Stimulated activated CD8-positive, alpha-beta memory T cell treated with anti-CD3 and anti-CD28 coated beads, Interleukin-12 subunit alpha, Interleukin-12 subunit beta, amount 100 ng/mL, for 24 hours (primary cell): Measurements from ENCODE around the gene LRRC57.

ENCODE experiments used
- DNase-seq: peaks from one replicate; pipeline ENCODE4 v3.0.0-alpha.2; 2020; ENCODE audit errors: extremely low read depth

Gene LRRC57

DNA sequence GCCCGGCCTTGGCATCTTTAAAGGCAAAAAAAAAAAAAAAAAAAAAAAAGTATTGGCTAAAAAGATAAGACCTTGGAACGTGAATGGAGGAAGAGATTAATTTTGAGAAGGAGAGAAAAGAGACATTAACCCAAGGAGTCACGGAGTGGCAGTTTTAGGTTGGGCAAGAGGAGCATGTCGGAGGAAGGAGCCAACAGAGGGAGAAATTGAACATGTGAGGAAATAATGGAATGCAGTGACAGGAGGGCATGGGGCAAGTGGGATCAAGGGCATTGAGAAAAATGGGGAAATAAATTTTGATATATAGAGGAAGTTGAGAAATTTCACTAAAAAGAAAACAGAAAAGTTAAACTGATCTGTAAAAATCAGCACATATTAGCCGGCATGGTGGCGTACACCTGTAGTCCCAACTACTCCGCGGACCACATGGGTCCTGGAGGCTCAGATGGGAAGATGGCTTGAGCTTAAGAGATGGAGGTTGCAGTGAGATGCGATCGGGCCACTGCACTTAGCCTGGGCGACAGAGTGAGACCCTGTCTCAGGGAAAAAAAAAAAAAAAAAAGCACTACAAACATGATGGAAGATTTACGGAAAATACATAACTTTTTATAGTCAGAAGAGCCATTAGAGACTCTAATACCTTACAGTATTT lies 1.3 kb upstream of the LRRC57 start:
- no peak for DNase-seq

DNA sequence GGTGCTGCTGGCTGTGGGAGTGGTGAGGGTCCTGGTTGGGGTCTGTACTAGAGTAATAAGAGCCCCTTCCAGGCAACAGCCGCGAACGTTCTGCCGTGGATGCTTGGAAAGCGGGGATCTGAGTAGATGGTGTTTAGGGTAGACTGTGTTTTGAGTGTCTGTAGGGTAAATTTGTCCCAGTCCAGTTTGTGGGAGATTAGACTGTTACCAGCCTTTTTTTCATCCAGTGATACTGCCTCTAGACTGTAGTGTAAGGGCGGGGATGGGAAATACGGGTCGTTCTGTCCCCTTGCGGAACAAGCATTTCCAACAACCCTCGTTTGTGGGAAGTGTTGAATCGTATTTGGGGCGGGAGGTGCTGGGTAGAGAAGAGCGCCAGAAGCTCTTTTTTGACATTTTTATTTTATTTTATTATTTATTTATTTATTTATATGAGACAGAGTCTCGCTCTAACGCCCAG lies 469 bp upstream of the LRRC57 start:
- DNase-seq: no peak

DNA sequence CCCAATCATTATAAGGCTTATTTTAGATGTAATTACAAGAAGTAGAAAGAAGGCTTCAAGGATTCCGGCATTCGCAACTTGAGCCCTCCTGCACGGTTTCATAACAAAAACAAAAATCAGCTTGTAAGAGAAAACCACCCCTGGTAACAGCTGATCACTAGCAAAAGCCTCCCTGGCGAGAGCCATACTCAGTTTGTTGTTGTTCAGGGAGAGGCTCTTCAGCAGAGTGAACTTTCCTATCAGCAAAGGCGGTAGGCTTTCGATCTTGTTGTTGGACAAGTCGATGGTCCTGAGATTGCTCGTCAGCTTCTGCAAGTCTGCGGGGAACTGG lies 710 bp downstream of the LRRC57 start:
- no peak for DNase-seq

DNA sequence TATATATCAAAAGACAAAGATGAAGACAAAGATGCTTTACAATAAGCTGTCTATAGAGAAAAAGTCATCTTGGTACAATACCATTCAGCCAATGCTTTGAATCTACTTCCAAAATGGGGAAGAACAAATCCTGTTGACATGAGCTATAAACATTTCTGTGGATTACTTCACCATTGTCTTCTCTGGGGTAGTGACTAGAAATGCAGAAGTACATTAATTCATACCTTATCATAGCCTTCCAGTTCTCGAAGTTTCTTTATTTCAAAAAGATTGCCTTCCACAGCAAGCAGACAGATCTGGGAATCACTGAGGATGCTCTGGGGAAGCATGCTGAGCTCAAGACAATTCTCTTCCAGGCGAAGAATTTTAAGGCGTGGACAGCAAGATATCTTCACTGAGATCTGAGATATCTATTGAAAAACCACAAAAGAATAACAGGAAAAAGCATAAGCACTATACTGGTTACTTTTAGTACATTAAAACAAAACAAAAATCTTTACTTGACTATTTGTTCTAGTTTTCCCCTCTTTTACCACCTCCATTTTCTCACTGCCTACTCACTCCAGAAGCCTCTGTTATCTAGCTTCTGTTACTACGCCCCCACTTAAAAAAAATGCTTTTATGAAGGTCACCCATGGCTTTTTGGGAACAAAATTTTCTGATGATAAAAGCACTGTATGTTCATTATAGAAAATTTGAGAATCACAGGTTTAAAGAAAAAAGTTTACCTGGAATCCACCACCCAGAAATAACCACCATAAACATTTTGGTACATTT lies 3.6 kb downstream of the LRRC57 start:
- DNase-seq: no peak

DNA sequence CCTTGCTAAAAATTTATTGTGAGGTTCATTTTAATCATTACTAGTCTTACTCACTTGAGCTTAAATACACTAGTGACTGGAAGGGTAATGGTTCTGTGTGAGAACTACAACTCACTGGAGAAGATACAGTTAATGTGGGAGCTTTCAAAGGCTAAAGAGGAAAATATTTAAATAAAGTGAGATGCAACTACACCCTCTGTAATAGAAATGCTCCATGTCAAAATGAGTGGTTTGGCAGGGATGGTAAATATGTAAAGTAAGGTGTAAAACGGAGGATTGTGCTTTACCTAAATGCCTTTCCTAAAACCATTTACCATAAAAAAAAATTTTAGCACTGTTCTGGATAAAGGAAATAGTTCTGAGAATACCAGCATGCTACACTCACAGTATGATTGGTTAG lies 15.3 kb downstream of the LRRC57 start:
- DNase-seq: no peak

DNA sequence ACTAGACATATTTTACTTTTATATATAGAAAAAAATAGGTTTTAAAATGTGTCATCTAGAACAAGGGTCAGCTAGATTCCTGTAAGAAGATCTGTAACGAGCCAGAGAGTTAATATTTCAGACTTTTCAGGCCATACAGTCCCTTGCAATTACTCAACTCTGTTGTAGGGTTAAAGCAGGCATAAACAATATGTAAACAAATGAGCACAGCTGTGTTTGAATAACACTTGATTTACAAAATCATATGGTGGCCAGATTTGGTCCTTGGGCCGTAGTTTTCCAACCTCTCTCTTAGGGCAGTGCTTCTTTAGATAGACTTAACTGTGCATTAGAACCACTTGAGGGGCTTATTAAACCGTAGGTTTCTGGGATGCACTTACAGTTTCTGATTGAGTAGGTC lies 19.6 kb downstream of the LRRC57 start:
- no peak for DNase-seq

DNA sequence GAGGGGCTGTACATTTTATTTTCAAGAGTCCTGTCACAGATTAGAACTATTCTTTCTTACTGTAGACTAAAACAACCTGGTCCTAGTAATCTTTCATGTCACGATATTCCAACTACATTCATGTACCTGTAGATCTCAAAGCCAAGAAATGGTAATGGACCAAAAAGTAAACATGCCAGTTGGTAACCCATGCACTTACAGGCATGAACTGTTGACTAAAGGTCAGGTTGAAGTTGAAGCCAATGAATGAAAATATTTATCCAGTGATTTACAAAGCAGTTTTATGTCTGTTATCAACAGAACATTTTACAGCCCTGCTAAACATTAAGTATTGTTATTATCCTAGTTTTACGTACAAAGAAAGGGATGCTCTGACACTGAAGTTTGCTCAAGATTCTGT lies 25.3 kb downstream of the LRRC57 start:
- no peak for DNase-seq

DNA sequence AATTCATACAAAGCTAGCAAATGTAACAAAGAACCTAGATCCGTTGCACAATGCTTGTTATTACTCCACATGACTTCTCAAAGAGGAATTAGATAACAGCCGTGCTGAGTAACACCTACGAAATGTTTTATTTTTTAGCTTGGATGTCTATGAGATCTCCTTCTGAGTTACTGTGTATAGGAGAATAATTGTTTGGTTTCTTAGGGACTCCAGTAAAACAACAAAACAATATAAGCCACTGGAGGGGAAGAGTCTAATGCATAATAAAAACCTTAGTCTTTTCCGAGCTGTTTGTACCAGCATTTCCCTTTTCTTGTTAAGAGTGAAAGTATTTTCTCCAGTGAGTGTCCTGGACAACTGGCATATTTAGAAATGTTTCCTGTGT lies 37.6 kb downstream of the LRRC57 start:
- no peak for DNase-seq

DNA sequence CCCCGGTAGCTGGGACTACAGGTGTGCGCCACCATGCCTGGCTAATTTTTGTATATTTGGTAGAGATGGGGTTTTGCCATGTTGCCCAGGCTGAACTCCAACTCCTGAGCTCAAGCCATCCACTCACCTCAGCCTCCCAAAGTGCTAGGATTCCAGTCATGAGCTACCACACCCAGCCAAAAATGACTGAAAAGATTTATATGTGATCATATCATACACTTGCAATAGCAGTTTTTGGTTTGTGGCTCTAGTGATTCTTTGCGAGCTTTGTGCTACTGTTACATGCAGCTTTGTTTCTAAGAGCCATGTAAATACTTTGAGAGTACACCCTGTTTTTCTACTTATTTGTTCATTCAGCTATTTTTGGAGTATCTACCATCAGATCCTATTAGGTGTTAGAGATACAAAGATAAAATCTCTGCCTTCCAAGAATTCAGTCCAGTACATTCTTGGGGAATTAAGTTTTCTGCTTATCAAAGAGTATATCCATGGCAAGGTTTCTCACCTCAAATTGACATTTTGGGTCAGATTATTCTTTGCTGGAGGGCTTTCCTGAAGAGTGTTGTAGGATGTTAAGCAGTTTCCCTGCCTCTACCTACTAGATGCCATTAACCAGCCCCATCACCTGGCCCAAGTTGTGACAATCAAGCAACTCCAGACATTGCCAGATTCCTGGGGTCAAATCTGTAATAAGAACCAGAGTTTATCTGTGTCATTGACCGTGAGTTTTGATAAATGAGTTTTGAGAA lies 38.2 kb downstream of the LRRC57 start:
- DNase-seq: no peak

DNA sequence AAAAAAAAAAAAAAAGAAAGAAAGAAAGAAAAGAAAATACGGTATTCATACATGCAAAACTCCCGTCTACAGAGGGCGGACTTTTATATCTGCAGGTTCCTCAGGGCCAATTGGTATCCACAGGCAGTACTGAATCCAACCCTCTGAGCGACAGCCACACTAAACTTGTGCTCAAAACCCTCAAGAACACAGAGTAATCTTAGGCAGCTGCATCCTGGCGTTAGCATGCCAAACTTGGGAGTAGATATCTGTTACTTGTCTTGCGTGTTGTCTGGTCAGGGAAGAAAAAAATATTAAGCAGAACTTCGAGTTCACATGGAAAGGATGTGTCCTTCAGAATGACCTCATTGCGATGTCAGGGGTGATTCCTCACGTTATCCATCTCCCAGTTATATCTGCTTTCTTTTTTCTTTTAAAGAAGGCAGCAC lies 40.3 kb downstream of the LRRC57 start:
- DNase-seq: no peak

DNA sequence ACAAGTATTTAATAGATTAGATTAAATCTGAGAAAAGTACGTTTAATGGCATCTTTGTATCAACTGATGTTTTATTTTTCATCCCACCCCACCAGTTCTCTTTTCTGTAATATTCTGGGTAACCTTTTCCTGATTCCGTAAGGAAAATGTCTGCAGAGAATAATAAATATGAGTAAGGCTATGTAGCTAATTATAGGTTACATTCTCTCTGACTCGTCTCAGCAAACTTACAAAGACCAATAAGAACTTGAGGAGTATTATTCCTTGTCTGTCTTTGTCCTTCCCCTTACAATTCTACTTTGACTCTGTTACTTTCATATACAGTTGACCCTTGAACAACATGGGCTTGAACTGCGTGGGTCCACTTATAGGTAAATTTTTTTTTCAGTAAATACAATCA lies 41.1 kb downstream of the LRRC57 start:
- no peak for DNase-seq

DNA sequence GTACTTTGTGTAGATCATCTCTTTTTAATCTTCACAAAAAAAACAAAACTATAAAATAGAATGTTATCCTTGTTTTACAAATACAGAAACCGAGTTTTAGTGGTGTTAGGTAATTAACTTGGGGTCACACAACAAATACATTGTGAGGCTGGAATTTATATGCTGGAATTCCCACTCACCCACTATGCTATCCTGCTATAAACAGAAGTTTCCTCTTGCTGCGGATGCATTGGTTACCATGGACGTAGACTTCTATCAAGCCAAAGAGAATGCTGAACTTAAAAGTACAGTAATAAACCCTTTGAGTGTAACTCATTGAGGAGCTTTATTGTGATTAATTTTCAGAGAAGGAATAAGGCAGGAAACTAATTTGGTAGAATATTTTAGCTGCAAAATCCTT lies 44.0 kb downstream of the LRRC57 start:
- no peak for DNase-seq

DNA sequence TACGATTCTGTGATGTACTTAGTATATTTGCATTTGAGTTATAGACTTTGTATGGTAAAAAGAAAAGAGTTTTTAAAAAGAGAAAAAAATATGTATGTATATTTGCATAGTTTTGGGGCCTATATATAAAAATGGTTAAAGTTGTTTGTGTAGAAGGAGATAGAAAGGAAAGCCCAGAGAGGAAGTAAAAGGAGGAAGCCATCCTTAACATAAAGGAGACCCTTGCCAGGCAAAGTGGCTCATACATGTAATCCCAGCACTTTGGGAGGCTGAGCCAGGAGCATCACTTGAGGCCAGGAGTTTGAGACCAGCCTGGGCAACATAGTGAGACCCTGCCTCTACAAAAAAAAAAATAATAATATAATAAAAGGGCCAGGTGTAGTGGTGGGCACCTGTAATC lies 44.8 kb downstream of the LRRC57 start:
- DNase-seq: no peak

DNA sequence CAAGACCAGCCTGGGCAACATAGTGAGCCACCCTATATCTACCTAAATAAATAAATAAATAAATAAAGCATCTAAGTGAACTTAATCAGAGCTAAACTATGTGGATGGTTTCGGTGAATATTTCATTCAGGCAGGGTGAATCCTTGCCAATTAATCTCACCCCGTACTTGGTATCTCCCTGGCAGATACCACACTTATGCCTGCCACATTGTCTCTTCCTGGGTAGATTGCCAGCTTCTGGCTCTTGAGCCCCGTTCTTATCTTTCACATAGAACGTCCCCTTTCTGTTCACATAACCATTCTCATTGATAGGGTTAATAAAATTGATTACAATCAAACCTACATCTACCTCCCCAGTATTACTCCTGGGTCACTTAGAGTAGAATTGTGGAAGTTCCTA lies 46.1 kb downstream of the LRRC57 start:
- DNase-seq: no peak

DNA sequence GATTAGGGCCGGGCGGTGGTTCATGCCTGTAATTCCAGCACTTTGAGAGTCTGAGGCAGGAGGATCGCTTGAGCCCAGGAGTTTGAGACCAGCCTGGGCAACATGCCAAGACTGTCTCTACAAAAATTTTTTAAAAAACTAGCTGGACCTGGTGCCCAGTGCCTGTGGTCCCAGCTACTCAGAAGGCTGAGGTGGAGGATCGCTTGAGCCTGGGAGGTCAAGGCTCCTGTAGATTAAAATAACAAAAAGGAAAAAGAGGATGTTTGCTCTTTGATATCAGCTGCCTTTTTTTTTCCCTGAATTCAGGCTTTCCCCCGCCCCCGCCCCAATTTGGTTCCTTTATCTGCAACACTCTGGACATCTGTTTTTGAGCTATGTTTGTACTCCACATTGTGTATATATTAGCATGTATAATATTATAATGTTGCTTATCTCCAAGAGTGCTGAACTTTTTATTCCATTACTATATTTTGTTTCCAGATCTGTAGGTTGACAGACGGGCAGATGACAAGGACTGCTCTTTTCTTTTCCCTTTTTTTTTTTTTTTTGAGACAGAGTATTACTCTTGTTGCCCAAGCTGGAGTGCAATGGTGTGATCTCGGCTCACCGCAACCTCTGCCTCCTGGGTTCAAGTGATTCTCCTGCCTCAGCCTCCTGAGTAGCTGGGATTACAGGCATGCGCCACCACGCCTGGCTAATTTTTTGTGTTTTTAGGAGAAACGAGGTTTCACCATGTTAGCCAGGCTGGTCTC lies 48.6 kb downstream of the LRRC57 start:
- no peak for DNase-seq

DNA sequence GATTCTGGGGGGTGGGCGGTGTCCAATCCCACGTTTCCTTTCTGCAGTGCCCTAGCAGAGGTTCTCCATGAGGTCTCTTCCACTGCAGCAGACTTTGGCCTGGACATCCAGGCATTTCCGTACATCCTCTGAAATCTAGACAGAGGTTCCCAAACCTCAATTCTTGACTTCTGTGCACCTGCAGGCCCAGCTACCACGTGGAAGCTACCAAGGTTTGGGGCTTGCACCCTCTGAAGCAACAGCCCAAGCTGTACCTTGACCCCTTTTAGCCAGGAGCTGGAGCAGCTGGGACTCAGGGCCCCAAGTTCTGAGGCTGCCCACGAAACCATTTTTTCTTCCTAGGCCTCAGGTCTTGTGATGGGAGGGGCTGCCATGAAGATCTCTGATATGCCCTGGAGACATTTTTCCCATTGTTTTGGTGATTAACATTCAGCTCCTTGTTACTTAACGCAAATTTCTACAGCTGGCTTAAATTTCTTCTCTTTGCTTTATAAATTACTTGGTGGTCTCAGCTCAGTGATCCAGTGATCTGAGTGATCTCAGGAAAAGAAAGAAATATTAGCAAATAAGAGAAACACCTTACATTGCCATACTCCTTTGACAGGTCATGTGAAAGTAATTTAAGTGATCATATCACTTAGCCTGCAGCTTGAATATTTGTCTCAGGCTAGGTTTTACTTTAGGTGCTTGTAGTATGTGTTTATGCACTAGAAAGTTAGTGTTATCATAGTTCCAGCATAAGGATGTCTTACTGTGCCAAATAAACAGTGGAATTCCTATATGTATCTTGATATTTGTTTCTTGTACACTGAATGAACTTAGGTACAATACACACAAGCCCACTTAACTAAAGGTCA lies 50.2 kb downstream of the LRRC57 start:
- DNase-seq: no peak

DNA sequence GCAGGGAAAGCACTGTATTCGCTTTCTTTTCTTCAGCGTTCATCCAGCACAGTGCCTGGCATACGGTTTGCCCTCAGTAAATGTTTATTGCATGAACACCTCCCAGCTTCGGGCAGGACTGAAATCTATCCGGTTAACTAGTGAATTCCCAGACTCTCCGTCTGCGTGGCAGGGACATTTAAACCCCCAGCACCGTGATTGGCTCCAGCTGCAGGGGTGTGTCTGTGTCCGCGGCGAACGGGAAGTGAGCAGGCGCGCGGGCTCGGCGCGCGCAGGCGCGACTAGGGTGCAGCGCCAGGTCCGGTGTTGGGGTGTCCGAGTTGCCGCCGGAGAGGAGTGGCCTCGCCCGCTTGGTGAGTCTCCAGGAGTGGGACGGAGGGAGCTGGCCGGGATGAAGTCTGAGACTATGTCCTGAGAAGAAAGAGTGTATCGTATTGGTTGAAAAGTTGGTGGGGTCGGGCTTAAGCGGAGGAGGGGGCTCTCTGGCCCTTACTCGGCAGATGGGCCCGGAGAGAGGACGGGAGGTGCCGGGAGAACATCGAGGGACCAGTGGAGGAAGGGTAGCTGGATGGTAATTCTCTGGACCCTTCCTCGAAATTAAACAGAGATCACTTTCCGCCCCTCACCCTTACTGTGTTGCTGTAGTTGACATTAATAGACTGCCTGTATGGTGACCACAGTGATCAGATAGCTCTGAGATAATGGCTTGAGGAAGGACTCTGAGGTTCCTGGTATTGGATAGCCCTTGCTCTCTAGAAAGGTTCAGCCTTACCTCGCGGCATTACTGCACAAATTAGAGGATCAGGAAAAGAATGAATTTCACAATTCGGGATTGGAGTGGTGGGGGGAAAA lies 53.0 kb downstream of the LRRC57 start, which contains the start of gene SNAP23:
Gene SNAP23, plus strand, starts transcription at position 274 of the 852 bp plus-strand sequence. CDS start 16,213 bp downstream, outside the sequence.
- DNase-seq: peak; percentile 57

DNA sequence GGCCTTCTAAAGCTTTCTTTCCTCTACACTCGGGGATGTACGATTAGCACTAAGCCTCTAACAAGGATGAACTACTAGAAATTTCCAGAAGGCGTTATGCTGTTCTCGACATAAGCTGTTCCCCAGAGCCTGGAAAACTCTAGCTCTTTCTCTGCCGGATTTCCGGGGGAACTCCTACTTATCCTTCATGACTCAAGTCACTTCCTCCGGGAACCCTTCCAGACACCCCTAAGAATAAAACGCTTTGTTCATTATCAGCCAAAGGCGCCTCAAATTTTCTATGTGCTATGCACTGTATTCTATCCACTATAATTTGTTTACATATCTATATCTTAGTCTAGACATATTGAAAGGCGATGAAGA lies 53.6 kb downstream of the LRRC57 start:
- DNase-seq: no peak

DNA sequence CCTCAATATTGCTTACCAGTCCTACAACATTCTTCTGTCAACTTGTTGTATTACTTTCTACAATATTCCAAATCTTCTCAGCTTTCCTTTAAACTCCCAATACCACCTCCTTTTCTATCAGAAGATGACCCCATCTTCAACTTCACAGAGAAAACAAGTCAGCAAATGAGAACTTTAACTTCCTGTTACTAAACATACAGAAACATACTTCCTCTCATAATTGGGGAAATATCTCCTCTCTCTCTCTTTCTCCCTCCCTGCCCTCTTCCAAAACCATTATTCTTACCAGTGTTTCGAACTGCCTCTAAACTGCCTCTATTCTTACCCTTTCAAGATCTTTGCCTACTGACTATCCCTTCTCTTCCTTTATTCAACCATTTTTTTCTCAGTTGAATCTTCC lies 54.9 kb downstream of the LRRC57 start:
- DNase-seq: no peak

DNA sequence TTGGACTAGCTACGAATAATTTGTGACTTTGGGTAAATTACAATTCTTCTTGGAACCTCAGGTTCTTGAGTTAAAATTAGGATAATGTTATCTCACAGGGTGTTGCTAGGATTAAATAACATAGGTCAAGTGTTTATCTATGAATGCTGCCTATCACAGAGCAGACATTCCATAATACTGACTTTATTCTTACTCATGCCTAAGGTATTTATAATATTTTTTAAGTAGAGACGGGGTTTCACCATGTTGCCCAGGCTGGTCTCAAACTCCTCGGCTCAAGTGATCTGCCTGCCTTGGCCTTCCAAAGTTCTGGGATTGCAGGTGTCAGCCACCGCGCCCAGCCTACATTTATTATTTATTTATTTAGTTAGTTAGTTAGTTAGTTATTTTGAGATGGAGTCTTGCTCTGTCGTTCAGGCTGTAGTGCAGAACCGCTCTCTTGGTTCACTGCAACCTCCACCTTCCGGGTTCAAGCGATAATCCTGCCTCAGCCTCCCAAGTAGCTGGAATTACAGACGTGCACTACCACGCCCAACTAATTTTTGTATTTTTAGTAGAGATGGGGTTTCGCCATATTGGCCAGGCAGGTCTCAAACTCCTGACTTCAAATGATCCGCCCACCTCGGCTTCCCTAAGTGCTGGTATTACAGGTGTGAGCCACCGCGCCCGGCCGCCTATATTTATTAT lies 56.9 kb downstream of the LRRC57 start:
- DNase-seq: no peak
